ENCODE data around the gene PPM1F. TPM values are rescaled to one million over a fixed set of nuclear protein-coding genes. Genes with fewer than 3 reads are reported as not detected.

PPM1F gene
- total RNA-seq, 1 experiment from 2014 or later, result 21.1 TPM

GRCh38 chr22:21937821-21938070 lies 14.9 kb downstream of the PPM1F start:
- H3K27me3 ChIP-seq (ENCODE audit: insufficient read depth, low read length), result no peaks in the 10 kb centered on the region
- no peak overlapping the region for H2BK5ac ChIP-seq (ENCODE audit: insufficient read length, low read length)
- DNase-seq, result no peak
- WGBS (ENCODE audit: extremely low coverage, insufficient read length, low lambda C conversion rate), result no CpG with 5 or more reads among the region's 8 CpGs
- Mint-ChIP-seq H3K27me3 (ENCODE audit: low read depth) (no peaks in the 10 kb centered on the region; the same call in 1 of the 2 replicates), H3K4me1 (peaks cover 5 to 12% of the 10 kb centered on the region in 2 experiments), H3K9me3 (no peaks in the 10 kb centered on the region), H3K36me3 (ENCODE audit: insufficient read depth in 1 of 3, low read depth in 3 of 3) (peaks cover 6 to 17% (median 12%) of the 10 kb centered on the region in 3 experiments; a peak in 6 of 7 replicates), H3K4me3 (peak overlapping the region; percentile 81 to 85), H3K27ac (peak overlapping the region in 1 of 3 experiments; percentile 95; a peak in 1 of 7 replicates)
- no peaks in the 10 kb centered on the region for H3K79me1 ChIP-seq (ENCODE audit: insufficient read depth, low read depth, low read length, poor library complexity, severe bottlenecking)
- H3K9me3 ChIP-seq (ENCODE audit: control insufficient read depth, low read depth, low read length), result no peaks in the 10 kb centered on the region
- H4K20me1 ChIP-seq (ENCODE audit: control insufficient read depth, insufficient read depth, insufficient read length), result peaks cover 2% of the 10 kb centered on the region
- H2BK120ac ChIP-seq (ENCODE audit: low read depth, low read length, poor library complexity, severe bottlenecking), result no peak overlapping the region
- no peak overlapping the region for H4K91ac ChIP-seq (ENCODE audit: insufficient read length, low read depth, low read length)
- no peaks in the 10 kb centered on the region for H3K4me1 ChIP-seq (ENCODE audit: insufficient read depth, low read length)
- H3K23ac ChIP-seq (ENCODE audit: insufficient read length, low read depth, low read length), result no peak overlapping the region
- H3K23me2 ChIP-seq (ENCODE audit: insufficient read length, low read depth, low read length, poor library complexity, severe bottlenecking), result peaks cover 4% of the 10 kb centered on the region
- H3K4me2 ChIP-seq (ENCODE audit: insufficient read depth, insufficient read length, low read length), result peak overlapping the region; percentile 74
- H3K14ac ChIP-seq (ENCODE audit: insufficient read depth, low read length), result no peak overlapping the region
- no peak overlapping the region for H3K27ac ChIP-seq (ENCODE audit: insufficient read length, low read depth, low read length)
- H2AFZ ChIP-seq (ENCODE audit: low read length), result no peak overlapping the region
- H3K18ac ChIP-seq (ENCODE audit: insufficient read length, low read depth, low read length), result no peak overlapping the region
- no peaks in the 10 kb centered on the region for H3K79me2 ChIP-seq (ENCODE audit: insufficient read depth, low read length)
- H3K56ac ChIP-seq (ENCODE audit: insufficient read length, low read depth, low read length), result no peak overlapping the region
- no peak overlapping the region for H3T11ph ChIP-seq (ENCODE audit: low read length)
- H2BK12ac ChIP-seq (ENCODE audit: insufficient read length, low read depth, low read length), result no peak overlapping the region
- H2BK15ac ChIP-seq (ENCODE audit: low read depth, low read length), result no peak overlapping the region
- no peak overlapping the region for H4K5ac ChIP-seq (ENCODE audit: insufficient read length, low read depth, low read length)
- H4K8ac ChIP-seq (replicated peaks; ENCODE audit: insufficient read length, low read depth, low read length), result no peak overlapping the region
- no peak overlapping the region for H2BK20ac ChIP-seq (ENCODE audit: low read depth, low read length, poor library complexity, severe bottlenecking)
- no peak for TF ChIP-seq CTCF (conservative IDR thresholded peaks at IDR 0.05)
- no peak overlapping the region for H2AK5ac ChIP-seq (ENCODE audit: insufficient read length, low read length)
- no peak overlapping the region for H3K9ac ChIP-seq (ENCODE audit: extremely low read depth, insufficient read length, low read length)
- H3K4ac ChIP-seq (ENCODE audit: low read depth, low read length), result no peak overlapping the region

Data from H9 (cell line).